Measurements from ENCODE around the gene LRP6.

GRCh38 chr12:12087693-12088034 lies 179.2 kb downstream of the LRP6 start:
- TF ChIP-seq CTCF (IDR thresholded peaks at IDR 0.05) (no peak), POLR2A (IDR thresholded peaks at IDR 0.05) (no peak)

All from transverse colon (tissue), 3 donors.